HuH-7.5 (cell line): Measurements from ENCODE around the gene POLK.
"Not testable (repeated sequence)": the region's sequence is repeated elsewhere in the genome, so short reads cannot be mapped to it uniquely, and the experiment has no call there.

Experiments used
- DNase-seq: peaks from one replicate; pipeline ENCODE4 v3.0.0; 2011; ENCODE audit warnings: low spot score

POLK gene

GRCh38 chr5:75551471-75551870 lies 39.8 kb downstream of the POLK start:
- no peak for DNase-seq

- DNase-seq = no peak
Measured at GRCh38 chr5:75552764-75553163, 41.1 kb downstream of the POLK start.

GRCh38 chr5:75553358-75553757 lies 41.7 kb downstream of the POLK start:
- no peak for DNase-seq

- DNase-seq = no peak
Measured at GRCh38 chr5:75558221-75558620, 46.5 kb downstream of the POLK start.

GRCh38 chr5:75558981-75559632 lies 47.4 kb downstream of the POLK start:
- DNase-seq = no peak

GRCh38 chr5:75560655-75561054 lies 49.0 kb downstream of the POLK start:
- not testable (repeated sequence) for DNase-seq

GRCh38 chr5:75565991-75566709 lies 54.5 kb downstream of the POLK start:
- not testable (repeated sequence) for DNase-seq

- DNase-seq = no peak
Measured at GRCh38 chr5:75566710-75567309, 55.1 kb downstream of the POLK start.

GRCh38 chr5:75567710-75568109 lies 56.0 kb downstream of the POLK start:
- no peak for DNase-seq

GRCh38 chr5:75568202-75568601 lies 56.5 kb downstream of the POLK start:
- no peak for DNase-seq

GRCh38 chr5:75571547-75571946 lies 59.9 kb downstream of the POLK start:
- no peak for DNase-seq

GRCh38 chr5:75574791-75575190 lies 63.1 kb downstream of the POLK start:
- DNase-seq = no peak

GRCh38 chr5:75578280-75578679 lies 66.6 kb downstream of the POLK start:
- DNase-seq = not testable (repeated sequence)

- DNase-seq = no peak
Measured at GRCh38 chr5:75584641-75585040, 73.0 kb downstream of the POLK start.

- no peak for DNase-seq
Measured at GRCh38 chr5:75588666-75589065, 77.0 kb downstream of the POLK start.

GRCh38 chr5:75600535-75600934 lies 88.8 kb downstream of the POLK start:
- DNase-seq = no peak

- no peak for DNase-seq
Measured at GRCh38 chr5:75601567-75601966, 89.9 kb downstream of the POLK start.

- no peak for DNase-seq
Measured at GRCh38 chr5:75601996-75602395, 90.3 kb downstream of the POLK start.

GRCh38 chr5:75603371-75603770 lies 91.7 kb downstream of the POLK start:
- no peak for DNase-seq

GRCh38 chr5:75603821-75604220 lies 92.1 kb downstream of the POLK start:
- no peak for DNase-seq

- not testable (repeated sequence) for DNase-seq
Measured at GRCh38 chr5:75607341-75607740, 95.7 kb downstream of the POLK start.

- DNase-seq = no peak
Measured at GRCh38 chr5:75608870-75609269, 97.2 kb downstream of the POLK start.

GRCh38 chr5:75610201-75610600 lies 98.5 kb downstream of the POLK start:
- DNase-seq = no peak
